GM15510 (cell line): Measurements from ENCODE around the gene IL18.

ENCODE experiments used
- POLR2A ChIP-seq: IDR thresholded peaks from 3 replicates; pipeline ENCODE4 v1.6.1; 2011; ENCODE audit warnings: borderline replicate concordance; ENCODE audit not compliant: insufficient read length; ENCODE audit errors: extremely low read depth

IL18 gene

DNA sequence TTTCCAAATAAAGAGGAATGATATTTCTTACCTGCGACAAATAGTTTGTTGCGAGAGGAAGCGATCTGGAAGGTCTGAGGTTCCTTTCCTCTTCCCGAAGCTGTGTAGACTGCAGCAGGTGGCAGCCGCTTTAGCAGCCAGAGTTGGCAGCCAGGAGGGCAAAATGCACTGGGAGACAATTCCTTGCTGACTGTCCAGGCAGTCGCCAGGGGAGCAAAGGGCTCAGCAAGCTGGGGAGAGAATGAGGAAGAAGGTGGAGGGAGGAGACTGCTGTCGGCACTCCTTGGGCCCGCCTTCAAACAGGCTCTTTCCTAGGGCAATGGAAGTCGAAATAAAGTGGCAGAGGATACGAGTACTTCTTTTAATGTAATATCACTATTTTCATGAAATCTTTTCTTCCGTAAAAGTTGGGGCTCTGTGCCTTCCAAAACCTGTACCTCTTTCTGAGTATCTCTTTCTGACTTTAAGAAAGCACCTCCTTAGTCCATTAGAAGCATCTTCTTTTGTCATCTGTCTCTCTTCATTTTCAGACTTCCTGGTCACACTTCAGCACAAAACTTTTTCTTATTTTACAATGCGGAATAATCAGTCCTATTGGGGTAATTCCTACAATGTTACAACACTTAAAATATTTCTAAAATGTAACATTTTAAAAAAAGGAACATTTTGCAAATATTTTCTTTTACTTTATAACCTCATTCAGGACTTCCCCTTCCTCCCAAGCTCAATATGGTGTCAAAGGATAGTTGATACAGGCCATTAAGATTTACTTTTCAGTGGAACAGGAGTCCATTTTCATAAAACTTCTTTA lies at the start of gene IL18:
TSS of gene IL18 (minus strand) at position 220 of the 811 bp plus-strand sequence. CDS start 9,041 bp downstream, outside the sequence.
- TF ChIP-seq POLR2A = no peak

DNA sequence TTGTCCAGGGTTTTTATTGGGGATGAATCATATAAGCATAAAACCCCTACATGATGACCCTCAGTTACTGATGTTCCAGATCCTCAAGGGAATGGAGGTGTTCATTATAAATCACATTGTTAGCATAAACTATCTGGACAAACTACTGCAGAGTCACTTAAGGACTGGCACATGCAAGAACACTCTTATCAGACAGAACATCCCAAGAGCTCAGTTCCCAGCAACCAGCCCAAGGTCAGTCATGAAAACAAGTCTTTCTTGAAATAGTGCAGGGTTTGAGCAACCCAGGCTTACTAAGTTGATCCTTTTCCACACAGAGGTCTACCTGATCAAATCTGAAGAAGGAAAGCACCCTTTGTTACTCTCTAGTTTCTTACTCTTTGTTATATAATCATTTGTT lies 48.8 kb upstream of the IL18 start:
- TF ChIP-seq POLR2A = no peak

DNA sequence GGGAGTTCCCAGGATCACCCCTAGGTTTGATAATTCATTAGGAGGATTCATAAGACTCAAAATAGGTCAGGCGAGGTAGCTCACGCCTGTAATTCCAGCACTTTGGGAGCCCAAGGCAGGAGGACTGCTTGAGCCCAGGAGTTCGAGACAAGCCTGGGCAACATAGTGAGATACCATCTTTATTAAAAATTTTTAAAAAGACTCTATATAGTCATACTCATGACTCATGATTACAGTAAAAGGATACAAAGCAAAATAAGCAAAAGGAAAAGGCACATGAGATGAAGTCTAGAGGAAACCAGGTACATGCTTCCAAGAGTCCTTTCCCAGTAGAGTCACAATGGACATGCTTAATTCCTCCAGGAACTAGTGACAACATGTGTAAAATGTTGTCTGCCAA lies 48.4 kb upstream of the IL18 start:
- no peak for TF ChIP-seq POLR2A

DNA sequence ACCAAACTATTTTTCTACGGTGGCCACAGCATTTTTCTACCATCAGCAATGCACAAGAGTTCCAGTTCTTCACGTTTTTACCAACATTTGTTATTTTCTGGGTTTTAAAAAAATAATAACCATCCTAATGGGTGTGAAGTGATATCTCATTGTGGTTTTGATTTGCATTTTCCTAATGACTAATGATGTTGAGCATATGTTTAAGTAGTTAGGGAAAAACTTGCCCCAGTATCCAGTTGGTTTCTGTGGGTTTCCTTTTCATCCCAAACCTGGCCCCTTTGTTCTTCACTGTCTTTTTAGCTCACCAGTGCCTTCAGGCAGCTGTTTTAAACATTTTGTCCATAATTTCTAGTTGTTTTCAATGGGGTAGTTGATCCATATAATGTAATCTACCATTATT lies 47.6 kb upstream of the IL18 start:
- TF ChIP-seq POLR2A = no peak

DNA sequence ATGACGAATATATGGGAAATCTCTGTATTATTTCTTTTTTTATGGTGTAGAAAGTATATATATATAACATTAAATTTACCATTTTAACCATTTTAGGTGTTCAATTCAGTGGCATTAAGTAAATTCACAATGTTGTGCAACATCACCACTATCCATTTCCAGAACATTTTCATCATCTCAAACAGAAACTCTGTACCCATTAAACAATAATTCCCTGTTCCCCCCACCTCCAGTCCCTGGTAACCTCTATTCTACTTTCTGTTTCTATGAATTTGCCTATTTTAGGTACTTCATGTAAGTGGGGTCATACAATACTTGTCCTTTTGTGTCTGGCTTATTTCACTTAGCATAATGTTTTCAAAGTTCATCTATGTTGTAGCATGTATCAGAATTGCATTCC lies 47.0 kb upstream of the IL18 start:
- TF ChIP-seq POLR2A = no peak

DNA sequence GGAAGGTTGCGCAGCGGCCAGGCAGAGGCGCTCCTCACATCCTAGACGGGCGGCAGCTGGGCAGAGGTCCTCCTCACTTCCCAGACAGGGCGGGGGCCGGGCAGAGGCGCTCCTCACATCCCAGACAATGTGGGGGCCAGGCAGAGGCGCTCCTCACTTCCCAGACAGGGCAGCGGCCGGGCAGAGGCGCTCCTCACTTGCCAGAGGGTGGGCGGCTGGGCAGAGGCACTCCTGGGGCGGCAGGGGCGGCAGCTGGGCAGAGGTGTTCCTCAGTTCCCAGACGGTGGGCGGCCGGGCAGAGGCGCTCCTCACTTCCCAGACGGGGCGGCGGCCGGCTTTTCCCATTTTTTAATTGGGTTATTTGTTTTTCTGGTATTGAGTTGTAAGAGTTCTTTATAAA lies 42.2 kb upstream of the IL18 start:
- TF ChIP-seq POLR2A = no peak

DNA sequence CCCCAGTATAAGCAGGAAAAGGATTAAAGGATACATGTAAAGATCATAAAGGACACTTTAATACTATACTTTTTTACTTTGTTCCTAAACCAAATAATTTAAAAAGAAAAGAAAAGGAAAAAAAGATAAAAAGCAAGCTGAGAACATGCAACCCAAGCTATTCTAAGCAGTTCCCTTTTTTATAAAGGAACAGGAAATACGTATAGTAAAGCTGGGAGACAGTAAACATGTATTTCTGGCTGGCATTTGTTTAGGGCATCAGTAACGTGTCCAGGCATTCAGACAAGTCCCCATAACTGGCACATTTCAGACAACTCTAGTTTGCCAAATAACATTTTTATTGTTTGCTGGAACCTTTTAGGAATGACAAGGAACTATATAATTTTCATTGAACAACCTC lies 36.4 kb upstream of the IL18 start:
- no peak for TF ChIP-seq POLR2A

DNA sequence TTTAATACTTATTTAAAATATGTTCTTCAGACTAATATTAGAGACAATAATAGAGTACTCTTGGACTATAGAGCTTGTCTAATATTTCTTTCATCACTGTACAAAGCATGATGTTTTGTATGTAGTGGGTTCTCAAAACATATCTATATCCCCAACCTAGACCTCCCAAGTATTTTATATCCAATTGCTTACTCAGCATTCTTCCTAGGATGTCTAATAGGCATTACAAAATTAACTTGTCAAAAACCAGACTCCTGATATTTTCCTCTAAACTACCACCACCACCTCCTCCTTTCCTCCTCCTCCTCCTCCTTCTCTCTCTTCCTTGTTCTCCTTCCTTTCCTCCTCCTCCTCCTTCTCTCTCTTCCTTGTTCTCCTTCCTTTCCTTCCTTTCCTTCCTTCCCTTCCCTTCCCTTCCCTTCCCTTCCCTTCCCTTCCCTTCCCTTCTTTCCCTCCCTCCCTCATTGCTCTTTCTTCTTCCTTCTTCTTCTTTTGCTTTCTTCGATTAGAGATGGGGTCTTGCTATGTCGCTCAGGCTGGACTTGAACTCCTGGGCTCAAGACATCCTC lies 32.7 kb upstream of the IL18 start:
- TF ChIP-seq POLR2A = no peak

DNA sequence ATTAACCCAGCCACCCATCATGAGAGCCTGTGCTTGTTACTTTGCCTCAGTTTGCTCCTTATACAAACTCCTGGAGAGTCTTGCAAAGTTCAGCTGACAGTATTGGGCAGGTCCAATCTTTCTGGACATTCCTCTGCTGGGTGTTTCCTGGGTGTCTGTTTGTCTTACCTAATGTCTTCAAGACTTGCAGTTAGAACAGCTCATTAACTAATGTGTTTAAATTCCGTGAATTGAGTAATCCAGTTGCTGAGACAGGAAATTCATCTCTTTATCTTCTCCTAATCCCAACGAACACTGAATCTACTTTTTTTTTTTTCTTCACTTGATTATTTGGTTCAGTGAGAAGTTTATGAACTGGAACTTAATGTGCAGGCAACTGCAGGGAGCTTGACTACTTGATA lies 32.1 kb upstream of the IL18 start:
- no peak for TF ChIP-seq POLR2A

DNA sequence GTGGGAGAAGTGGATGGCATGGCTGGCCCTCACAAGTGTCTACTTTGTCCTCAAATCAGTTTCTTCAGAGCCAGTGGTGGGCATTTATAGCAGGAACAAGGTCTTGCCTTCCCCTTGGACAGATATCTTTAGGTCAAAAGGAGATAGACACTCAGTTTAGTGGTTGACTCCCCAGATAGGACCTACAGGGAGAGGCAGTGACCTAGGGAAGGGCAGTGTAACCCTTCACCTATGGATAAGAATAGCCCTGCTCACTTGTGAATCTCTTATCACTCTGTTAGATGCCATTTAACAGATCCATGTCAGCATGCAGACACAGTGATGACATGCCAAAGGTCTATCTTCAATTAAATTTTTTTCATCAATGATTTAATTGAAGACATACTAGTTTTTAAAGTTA lies 22.4 kb upstream of the IL18 start:
- TF ChIP-seq POLR2A = no peak

DNA sequence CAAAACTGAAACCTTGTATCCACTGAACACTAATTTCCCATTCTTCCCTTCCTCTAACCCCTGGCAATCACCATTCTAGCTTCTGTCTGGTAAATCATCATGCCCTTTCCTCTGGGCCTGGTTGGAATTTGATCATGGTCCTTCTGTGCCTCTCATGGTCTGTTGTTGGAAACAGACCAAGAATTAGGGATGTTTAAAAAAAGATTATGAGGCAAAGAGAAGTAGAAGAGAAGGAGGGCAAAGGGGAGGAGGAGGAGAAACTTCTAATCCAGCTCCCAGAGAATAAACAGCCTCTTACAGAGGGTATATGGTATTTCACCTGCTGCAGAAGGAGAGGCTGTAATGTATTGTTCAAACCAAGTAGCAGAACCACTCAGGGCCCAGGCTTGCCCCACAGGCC lies 22.0 kb upstream of the IL18 start:
- TF ChIP-seq POLR2A = no peak

DNA sequence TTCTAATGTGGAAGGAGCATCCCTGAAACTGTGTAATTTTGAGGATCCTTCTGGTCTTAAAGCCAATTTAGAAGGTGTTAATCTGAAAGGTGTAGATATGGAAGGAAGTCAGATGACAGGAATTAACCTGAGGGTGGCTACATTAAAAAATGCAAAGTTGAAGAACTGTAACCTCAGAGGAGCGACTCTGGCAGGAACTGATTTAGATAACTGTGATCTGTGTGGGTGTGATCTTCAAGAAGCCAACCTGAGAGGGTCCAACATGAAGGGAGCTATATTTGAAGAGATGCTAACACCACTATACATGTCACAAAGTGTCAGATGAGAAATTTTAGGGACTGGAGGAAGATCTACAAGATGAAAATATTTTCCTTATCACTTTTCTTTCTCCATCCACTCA lies 19.0 kb upstream of the IL18 start:
- no peak for TF ChIP-seq POLR2A

DNA sequence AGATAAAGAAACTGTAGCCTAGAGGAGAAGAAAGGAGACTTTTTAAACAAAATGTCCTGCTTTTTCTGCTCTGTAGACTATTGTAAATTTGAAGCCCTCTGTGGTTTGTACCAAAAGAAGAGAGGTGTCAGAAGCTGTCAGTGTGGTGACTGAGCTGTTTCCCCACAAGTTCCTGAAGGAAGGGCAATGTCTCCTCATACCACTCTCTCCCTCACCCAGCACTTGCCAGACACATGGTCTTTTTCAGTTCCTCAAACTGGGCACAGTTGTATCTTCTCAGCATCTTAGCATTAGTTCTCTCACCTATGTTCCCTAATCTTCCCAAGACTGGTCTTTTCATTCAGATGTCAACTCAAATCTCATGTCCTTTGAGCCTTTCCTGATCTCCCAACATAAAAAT lies 15.7 kb upstream of the IL18 start:
- TF ChIP-seq POLR2A = no peak

DNA sequence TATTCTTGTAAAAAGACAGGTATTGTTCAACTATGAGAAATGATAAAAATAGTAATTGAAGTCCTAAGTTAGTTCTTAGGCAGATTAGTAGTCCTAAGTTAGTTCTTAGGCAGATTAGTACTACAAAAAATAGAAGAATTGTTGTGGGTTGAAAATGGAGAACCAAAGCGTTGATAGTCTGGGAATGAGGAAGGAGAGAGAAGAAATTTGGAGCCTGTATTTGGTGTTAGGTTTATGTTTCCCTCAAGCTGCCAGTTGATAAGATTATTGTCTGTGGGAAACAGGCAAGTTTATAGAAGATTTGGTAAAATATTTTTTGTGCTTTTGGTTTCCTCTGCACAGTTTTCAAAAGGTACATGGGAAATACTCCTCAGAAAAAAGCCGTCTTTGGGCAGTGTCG lies 15.0 kb upstream of the IL18 start:
- TF ChIP-seq POLR2A = no peak

DNA sequence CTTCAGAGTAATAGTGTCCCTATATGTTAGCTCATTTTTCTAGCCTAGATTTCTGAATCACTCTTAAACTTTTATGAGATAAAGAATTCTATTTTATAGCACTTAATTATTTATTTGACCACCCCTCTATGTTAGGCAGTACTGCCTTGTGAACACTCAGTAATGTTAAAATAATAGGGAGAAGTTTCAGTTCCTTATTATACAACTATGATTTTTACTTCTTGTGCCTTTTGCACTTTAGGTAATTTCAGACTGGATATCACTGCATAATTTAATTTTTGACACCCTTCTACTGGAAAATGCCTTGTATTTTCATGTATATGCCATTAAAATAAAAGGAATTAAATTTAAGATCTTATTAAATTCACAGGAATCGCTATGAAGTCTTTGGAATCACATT lies 14.5 kb upstream of the IL18 start:
- TF ChIP-seq POLR2A = no peak

DNA sequence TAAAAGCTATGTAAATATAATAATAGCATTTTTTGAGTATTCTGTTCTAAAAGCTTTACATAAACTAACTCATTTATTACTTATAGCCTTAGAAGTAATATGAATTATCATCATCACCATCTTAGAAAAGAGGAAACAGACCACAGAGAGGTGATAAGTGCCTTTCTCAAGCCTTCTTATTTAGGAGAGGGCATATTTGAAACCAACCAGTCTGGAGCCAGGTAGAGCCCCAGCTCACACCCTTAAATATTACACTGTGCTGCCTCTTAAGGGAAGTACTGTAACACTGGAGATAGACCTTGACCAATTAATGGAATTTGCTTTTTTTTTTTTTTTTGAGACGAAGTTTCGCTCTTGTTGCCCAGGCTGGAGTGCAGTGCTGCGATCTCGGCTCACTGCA lies 13.7 kb upstream of the IL18 start:
- no peak for TF ChIP-seq POLR2A
